Measurements from ENCODE around the gene GLI1.

The GLI1 gene

DNA sequence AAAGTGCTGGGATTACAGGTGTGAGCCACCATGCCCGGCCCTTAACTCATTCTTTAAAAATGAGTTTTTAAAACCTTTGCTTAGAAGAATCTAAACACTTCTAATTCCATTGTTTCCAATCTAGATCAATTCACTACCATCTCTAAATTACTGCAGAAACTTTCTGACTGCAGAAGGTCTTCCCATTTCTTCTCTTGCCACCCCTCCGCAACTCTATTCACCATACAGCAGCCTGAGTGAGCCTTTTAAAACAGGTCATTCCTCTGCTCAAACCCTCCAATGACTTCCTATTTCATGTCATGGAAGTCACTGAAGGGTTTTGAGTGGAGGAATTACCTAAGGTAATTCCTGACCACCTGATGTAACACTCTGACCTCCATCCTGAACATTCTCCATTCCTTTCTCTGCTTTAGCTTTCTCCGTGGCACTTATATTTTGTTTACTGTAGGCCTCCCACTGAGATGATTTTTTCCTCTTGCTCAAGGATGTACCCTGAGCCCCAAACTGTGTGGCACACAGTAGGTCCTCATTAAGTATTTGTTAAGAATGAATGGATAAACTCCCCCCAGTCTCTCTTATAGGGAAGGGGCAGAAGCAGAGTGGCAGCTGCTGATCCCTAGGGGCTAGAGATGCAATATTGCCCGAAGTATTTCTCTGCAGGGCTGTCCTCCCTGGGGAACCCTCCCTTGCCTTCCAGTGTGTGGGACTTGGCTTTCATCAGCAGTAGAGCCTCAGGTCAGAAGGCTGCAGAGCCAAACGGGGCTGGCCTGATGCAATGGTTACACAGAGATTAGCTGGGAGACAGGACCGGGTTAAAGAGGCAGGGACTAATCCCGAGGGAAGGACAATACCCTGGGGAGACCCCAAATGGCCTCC is 59.6 kb downstream of the GLI1 start:
- DNase-seq (ENCODE audit: low read depth in 2 of 2), result no peak

DNA sequence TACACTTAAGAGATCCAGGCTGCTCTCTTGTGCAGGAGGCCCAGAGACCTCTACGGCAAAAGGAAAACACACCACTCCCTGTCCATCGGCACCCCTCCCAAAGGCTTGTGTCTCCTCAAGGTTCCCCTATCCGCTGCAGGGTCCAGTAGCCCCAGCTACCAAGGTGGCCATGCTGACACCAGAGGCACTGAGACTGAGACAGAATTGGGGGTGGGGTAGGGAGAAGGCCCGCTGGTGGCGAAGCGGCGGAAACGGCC is 60.1 kb downstream of the GLI1 start:
- peak in 1 of 2 donors; percentile 9 for DNase-seq (ENCODE audit: low read depth in 2 of 2)

DNA sequence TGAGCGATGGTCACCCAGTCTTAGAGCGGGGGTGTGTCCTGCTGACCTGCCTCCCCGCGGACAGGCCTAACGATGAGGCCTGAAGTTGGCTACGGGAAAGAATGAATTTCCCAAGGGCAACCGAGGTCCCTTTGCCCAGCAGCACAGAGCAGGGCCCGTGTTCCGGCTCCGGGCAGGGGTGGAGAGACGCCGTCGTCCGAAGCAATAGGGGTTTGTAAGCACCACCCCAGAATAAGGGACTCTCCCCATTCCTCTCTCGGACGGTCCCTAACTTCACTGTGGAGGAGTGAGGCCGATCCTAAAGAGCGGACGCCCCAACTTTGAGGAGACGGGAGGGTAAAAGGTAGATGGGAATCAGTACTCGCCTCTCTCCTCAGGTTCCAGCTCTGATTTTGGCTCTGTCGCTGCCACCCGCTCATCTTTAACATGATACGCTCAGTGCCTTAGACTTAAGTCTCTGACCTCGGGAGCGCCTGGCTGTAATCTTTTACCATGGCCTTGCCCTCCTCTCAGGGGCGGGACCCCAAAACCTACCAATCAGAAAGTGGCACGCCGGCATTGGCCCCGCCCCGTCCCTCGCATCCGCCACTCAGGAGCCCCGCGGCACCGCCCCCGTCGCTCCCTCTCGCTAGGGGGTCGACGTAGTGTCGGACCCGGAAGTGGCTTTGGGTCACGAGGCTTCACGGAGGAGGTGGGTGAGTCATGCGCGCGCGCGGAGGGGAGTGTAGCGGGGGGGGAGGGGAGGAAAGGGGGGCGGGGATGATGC is 60.7 kb downstream of the GLI1 start, which contains the start of gene DDIT3:
TSS of gene DDIT3 (minus strand) at position 462 of the 766 bp plus-strand sequence. CDS start 3,108 bp downstream, outside the sequence.
- peak; percentile 99 to 100 for DNase-seq (ENCODE audit: low read depth in 2 of 2)

DNA sequence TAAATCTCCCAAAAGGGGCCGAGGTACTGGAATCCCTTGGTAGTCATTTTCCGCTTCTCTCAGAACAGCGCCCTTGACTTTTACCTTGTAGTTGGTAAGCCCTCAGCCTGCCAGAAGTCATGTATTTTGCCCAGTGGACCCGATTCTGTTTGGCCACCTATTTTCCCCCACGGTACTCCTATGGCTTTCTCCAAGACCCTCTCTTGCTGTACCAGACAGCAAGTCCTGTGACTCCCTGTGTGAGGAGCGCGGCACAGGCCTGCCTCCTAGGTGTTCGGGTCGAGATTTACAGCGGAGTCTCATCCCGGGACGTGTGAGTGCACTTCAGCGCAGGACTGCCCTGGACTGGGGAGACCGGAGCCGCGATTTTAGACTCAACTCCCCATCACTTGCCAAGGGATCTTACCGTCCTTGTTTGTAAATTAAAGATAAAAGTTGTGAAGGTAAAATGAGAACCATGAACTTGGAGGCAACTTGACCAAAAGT is 62.0 kb downstream of the GLI1 start:
- no peak for DNase-seq (ENCODE audit: low read depth in 2 of 2)

Data from stimulated activated CD4-positive, alpha-beta T cell treated with anti-CD3 and anti-CD28 coated beads, Interleukin-4, amount 100 ng/mL, for 48 hours (primary cell).